Rectal smooth muscle tissue (tissue), 1 donor: Measurements from ENCODE around the gene CYB561A3.

Experiments
- H3K27ac ChIP-seq: one replicate; pipeline ENCODE4 v1.7.0; 2013; ENCODE audit warnings: low read depth, low read length, inconsistent platforms
- H3K27me3 ChIP-seq: one replicate; pipeline ENCODE4 v1.7.0; 2013; ENCODE audit warnings: low read length; ENCODE audit not compliant: control insufficient read depth, insufficient read depth
- H3K36me3 ChIP-seq: one replicate; pipeline ENCODE4 v1.7.0; 2013; ENCODE audit warnings: low read length; ENCODE audit not compliant: control insufficient read depth, insufficient read depth
- H3K4me1 ChIP-seq: one replicate; pipeline ENCODE4 v1.7.0; 2013; ENCODE audit warnings: low read length; ENCODE audit not compliant: control insufficient read depth, insufficient read depth
- H3K4me3 ChIP-seq: one replicate; pipeline ENCODE4 v1.7.0; 2013; ENCODE audit warnings: low read length
- H3K9ac ChIP-seq: one replicate; pipeline ENCODE4 v1.7.0; 2013; ENCODE audit warnings: low read length

CYB561A3 gene

GRCh38 chr11:61337706-61338470 lies 23.8 kb downstream of the CYB561A3 start:
- peaks cover 5% of the 10 kb centered on the region for H3K4me1 ChIP-seq
- H3K9ac ChIP-seq = no peak overlapping the region
- H3K27me3 ChIP-seq = no peaks in the 10 kb centered on the region
- no peak overlapping the region for H3K4me3 ChIP-seq
- H3K36me3 ChIP-seq = peaks cover 3% of the 10 kb centered on the region
- no peak overlapping the region for H3K27ac ChIP-seq

DNA sequence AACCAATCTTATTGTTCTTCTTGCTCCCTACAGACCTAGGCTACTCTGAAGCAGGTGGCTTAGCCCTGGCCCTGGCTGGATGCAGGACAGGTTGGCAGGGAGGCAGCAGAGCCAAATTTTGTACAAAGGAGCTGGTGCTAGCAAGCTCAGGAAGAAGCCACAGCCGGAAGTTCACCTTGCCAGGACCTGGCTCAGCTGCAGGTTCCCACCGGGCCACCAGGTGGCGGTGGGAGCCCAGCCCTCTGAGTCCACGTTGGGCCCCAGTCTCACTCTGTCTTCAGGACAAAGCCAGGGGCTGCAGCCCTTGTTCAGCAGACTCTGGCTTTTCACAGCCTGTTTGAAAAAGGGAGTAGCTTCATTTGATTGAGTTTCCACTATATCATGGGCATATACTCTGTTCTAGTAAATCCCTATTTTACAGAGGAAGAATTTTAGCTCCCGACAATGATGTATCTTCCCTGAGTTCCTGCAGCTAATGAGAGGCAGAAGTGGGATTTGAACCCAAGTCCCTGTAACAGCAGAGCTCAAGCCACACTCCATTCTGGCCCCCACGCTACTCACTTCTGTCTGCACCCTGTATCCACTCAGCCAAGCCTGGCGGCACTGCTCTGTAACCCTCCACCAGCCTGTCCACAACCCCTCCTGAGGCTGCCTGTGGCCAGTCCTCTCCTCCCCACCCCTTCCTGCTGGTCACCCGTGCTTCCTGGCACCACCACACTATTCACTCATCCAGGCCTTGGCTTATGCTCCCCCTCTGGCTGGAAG lies 25.3 kb downstream of the CYB561A3 start:
- Histone ChIP-seq H3K4me1 (peaks cover 8% of the 10 kb centered on the region), H3K27ac (no peak overlapping the region), H3K9ac (no peak overlapping the region), H3K4me3 (no peak overlapping the region), H3K36me3 (no peaks in the 10 kb centered on the region), H3K27me3 (no peaks in the 10 kb centered on the region)

GRCh38 chr11:61335355-61335710 lies 26.3 kb downstream of the CYB561A3 start:
- Histone ChIP-seq H3K36me3 (no peaks in the 10 kb centered on the region), H3K27me3 (no peaks in the 10 kb centered on the region), H3K27ac (no peak overlapping the region), H3K4me1 (peaks cover 8% of the 10 kb centered on the region), H3K9ac (no peak overlapping the region), H3K4me3 (no peak overlapping the region)

GRCh38 chr11:61334434-61335354 lies 27.0 kb downstream of the CYB561A3 start:
- no peak overlapping the region for H3K4me3 ChIP-seq
- H3K36me3 ChIP-seq = peaks cover 2% of the 10 kb centered on the region
- H3K9ac ChIP-seq = no peak overlapping the region
- no peak overlapping the region for H3K27ac ChIP-seq
- peaks cover 8% of the 10 kb centered on the region for H3K4me1 ChIP-seq
- H3K27me3 ChIP-seq = no peaks in the 10 kb centered on the region

- Histone ChIP-seq H3K9ac (peak overlapping the region; percentile 96), H3K27me3 (no peaks in the 10 kb centered on the region), H3K4me1 (peaks cover 8% of the 10 kb centered on the region), H3K36me3 (peaks cover 9% of the 10 kb centered on the region), H3K4me3 (peak overlapping the region; percentile 96), H3K27ac (peak overlapping the region; percentile 87)
Measured at GRCh38 chr11:61333550-61334433, 27.9 kb downstream of the CYB561A3 start.

DNA sequence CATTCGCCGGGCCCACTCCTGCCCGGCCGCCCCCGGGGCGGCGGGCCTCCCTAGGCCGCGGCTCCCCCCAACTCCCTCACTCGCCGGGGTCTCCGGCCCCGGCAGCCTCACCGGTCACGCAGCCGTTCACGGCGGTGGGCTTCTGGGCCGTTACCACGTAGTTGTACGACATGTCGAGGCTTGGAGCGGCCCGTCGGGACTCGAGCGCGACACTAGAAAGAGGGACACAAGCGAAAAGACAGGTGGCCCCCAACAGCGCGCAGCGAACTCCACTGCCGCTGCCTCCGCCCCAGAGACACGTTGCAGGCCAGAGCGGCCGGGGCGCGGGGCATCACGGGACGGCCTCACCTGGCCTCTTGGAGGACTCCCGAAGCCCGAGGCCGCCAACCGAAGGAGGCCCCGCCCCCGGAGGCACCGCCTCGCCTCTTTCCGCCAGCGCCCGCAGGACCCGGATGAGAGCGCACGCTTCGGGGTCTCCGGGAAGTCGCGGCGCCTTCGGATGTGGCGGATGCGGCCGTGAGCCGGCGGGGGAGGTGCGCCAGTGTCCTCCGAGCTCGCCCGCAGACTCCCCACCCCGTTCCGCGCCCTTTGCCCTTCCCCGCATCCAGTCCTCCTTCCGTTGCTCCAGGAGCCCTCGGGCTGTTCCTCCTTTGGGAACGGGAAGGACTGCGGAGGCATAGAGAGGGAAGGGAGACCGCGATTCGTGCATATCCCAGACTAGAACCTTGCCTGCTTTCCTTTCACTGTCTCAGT lies 28.7 kb downstream of the CYB561A3 start, which contains the start of the genes DDB1 and TKFC:
Gene DDB1 (minus strand): TSS at position 309 of the 753 bp plus-strand sequence. CDS start 137 bp downstream, at position 172.
Gene TKFC (plus strand): TSS at position 432 of the 753 bp plus-strand sequence. CDS start 1,501 bp downstream, outside the sequence.
- Histone ChIP-seq H3K27ac (peak within 1 kb of the TSS; percentile 87), H3K4me3 (peak within 1 kb of the TSS; percentile 96), H3K9ac (peak within 1 kb of the TSS; percentile 96), H3K4me1 (peaks cover 8% of the 10 kb centered on the region), H3K27me3 (no peaks in the 10 kb centered on the region), H3K36me3 (peaks cover 9% of the 10 kb centered on the region)

DNA sequence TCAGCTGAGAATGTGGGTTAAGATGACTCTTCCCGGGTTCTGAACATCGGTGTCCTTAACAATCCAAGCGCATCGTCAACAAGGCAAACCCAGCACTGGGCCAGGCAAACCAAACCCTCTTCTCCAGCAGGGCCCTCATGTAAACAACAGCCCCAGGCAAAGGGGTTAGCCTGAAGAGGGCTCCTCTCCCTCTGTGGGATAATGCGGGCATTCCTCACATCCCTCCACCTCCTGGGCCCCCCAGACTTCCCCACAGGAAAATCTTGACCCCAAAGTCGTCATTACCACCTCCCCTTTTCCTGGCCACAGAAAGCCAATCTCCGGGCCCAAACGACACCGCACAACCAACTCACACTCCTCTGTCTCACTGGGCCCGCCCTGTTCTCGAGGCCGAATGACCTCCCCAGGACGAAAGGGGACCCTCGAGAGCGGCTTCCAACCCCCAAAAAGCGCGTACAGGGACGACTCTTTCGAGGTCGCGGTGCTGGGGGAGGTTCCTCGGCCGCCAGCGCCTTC lies 29.3 kb downstream of the CYB561A3 start:
- Histone ChIP-seq H3K27me3 (no peaks in the 10 kb centered on the region), H3K9ac (peak overlapping the region; percentile 95), H3K4me3 (peak overlapping the region; percentile 96), H3K4me1 (peaks cover 8% of the 10 kb centered on the region), H3K36me3 (peaks cover 9% of the 10 kb centered on the region), H3K27ac (peak overlapping the region; percentile 87)

GRCh38 chr11:61331651-61332050 lies 30.0 kb downstream of the CYB561A3 start:
- Histone ChIP-seq H3K9ac (no peak overlapping the region), H3K4me1 (peaks cover 8% of the 10 kb centered on the region), H3K27me3 (no peaks in the 10 kb centered on the region), H3K36me3 (peaks cover 9% of the 10 kb centered on the region), H3K27ac (no peak overlapping the region), H3K4me3 (peak overlapping the region; percentile 96)

GRCh38 chr11:61329871-61330270 lies 31.8 kb downstream of the CYB561A3 start:
- H3K4me3 ChIP-seq = no peak overlapping the region
- H3K36me3 ChIP-seq = peaks cover 16% of the 10 kb centered on the region
- peaks cover 8% of the 10 kb centered on the region for H3K4me1 ChIP-seq
- H3K27me3 ChIP-seq = no peaks in the 10 kb centered on the region
- H3K27ac ChIP-seq = no peak overlapping the region
- H3K9ac ChIP-seq = no peak overlapping the region

DNA sequence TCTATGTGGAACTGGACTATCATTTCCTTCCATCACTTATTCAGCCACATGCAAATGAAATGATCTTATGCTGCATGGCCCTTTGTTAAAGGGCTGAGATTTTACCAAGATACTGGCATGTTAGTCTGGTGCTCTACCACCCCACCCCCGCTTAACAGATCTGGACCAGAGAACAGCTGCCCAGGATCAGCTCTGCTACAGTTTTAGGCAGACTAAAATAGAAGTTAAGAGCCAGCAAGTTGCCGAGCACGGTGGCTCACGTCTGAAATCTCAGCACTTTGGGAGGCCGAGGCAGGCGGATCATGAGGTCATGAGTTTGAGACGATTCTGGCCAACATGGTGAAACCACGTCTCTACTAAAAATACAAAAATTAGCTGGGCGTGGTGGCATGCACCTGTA lies 33.3 kb downstream of the CYB561A3 start:
- Histone ChIP-seq H3K4me1 (peaks cover 3% of the 10 kb centered on the region), H3K4me3 (no peak overlapping the region), H3K36me3 (peaks cover 28% of the 10 kb centered on the region), H3K9ac (no peak overlapping the region), H3K27me3 (no peaks in the 10 kb centered on the region), H3K27ac (no peak overlapping the region)

DNA sequence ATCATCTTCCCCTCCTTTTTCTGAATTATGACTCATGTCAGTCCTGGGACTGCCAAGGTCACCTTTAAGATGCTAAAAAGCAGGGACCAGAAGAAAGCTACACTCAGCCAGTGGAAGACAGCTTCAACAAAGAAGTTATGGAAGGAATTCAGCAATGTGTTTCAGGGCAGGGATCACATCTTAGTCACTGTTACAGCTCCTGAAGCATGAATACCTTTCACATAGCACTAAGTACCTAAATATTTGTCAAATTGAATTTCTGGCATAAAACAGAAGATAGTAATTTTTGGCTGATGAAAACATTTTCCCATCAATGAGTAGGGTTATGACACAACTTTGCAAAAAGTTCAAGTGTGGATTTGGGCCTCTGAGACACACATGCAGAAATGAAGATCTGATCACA lies 34.0 kb downstream of the CYB561A3 start:
- Histone ChIP-seq H3K4me1 (peaks cover 3% of the 10 kb centered on the region), H3K4me3 (no peak overlapping the region), H3K36me3 (peaks cover 34% of the 10 kb centered on the region), H3K27me3 (no peaks in the 10 kb centered on the region), H3K9ac (no peak overlapping the region), H3K27ac (no peak overlapping the region)
